ENCODE results near the gene OPCML.

Gene OPCML

GRCh38 chr11:133388975-133389568 is 143.2 kb downstream of the OPCML start:
- no peak for DNase-seq (ENCODE audit: extremely low spot score)
- ChIA-PET POLR2A (no interaction called here), CTCF (interaction anchor here (1.0 to 1.6 kb wide), 3 partner anchors 12 to 98 kb away, joined by 3 to 5 read pairs (median 3); no protein-coding TSS in a partner anchor)
- no peak for TF ChIP-seq CTCF (IDR thresholded peaks at IDR 0.05; ENCODE audit: control extremely low read depth, extremely low read depth, low read depth, missing control alignments)

- CTCF ChIA-PET: interaction anchor here (1.0 to 1.6 kb wide), 4 partner anchors 13 to 99 kb away, joined by 3 to 5 read pairs (median 3); no protein-coding TSS in a partner anchor
- POLR2A ChIA-PET: no interaction called here
These were observed 144.0 kb downstream of the OPCML start for GRCh38 chr11:133388260-133388659.

GRCh38 chr11:133386852-133387251 is 145.4 kb downstream of the OPCML start:
- no peak for TF ChIP-seq CTCF (IDR thresholded peaks at IDR 0.05; ENCODE audit: control extremely low read depth, extremely low read depth, low read depth, missing control alignments)
- POLR2A ChIA-PET: no interaction called here
- CTCF ChIA-PET: no interaction called here
- DNase-seq (ENCODE audit: extremely low spot score): no peak

More at GRCh38 chr11:133388260-133388659, 144.0 kb downstream of the OPCML start:
- DNase-seq (ENCODE audit: extremely low spot score): no peak
- no peak for TF ChIP-seq CTCF (IDR thresholded peaks at IDR 0.05; ENCODE audit: control extremely low read depth, extremely low read depth, low read depth, missing control alignments)

- ChIA-PET POLR2A (no interaction called here), CTCF (no interaction called here)
- no peak for DNase-seq (ENCODE audit: extremely low spot score)
- no peak for TF ChIP-seq CTCF (IDR thresholded peaks at IDR 0.05; ENCODE audit: control extremely low read depth, extremely low read depth, low read depth, missing control alignments)
These were observed 146.0 kb downstream of the OPCML start for GRCh38 chr11:133386262-133386661.

- TF ChIP-seq CTCF (IDR thresholded peaks at IDR 0.05; ENCODE audit: control extremely low read depth, extremely low read depth, low read depth, missing control alignments): no peak
- ChIA-PET CTCF (no interaction called here), POLR2A (no interaction called here)
These were observed 146.5 kb downstream of the OPCML start for GRCh38 chr11:133385781-133386180.

GRCh38 chr11:133384731-133385130 is 147.6 kb downstream of the OPCML start:
- POLR2A ChIA-PET: no interaction called here
- CTCF ChIA-PET: no interaction called here

More at GRCh38 chr11:133385781-133386180, 146.5 kb downstream of the OPCML start:
- no peak for DNase-seq (ENCODE audit: extremely low spot score)

More at GRCh38 chr11:133384731-133385130, 147.6 kb downstream of the OPCML start:
- no peak for TF ChIP-seq CTCF (IDR thresholded peaks at IDR 0.05; ENCODE audit: control extremely low read depth, extremely low read depth, low read depth, missing control alignments)
- DNase-seq (ENCODE audit: extremely low spot score): no peak
